ENCODE data around the gene RABAC1.

The RABAC1 gene

GRCh38 chr19:41911889-41912731, 47.0 kb downstream of the RABAC1 start:
- no peak for TF ChIP-seq CTCF (IDR thresholded peaks at IDR 0.05)

GRCh38 chr19:41910992-41911888, 47.9 kb downstream of the RABAC1 start:
- no peak for TF ChIP-seq CTCF (IDR thresholded peaks at IDR 0.05)

GRCh38 chr19:41910240-41910991, 48.7 kb downstream of the RABAC1 start:
- TF ChIP-seq CTCF (IDR thresholded peaks at IDR 0.05): no peak

GRCh38 chr19:41909706-41910105, 49.4 kb downstream of the RABAC1 start:
- TF ChIP-seq CTCF (IDR thresholded peaks at IDR 0.05): no peak

- no peak for TF ChIP-seq CTCF (IDR thresholded peaks at IDR 0.05)
These were observed 50.2 kb downstream of the RABAC1 start for GRCh38 chr19:41908724-41909464.

- TF ChIP-seq CTCF (IDR thresholded peaks at IDR 0.05): no peak
These were observed 51.0 kb downstream of the RABAC1 start for GRCh38 chr19:41907994-41908615.
